Stimulated activated CD8-positive, alpha-beta memory T cell treated with anti-CD3 and anti-CD28 coated beads, Interleukin-4, amount 100 ng/mL, for 1 hour (primary cell): Measurements from ENCODE around the gene ISG15.
"Not testable (repeated sequence)": the region's sequence is repeated elsewhere in the genome, so short reads cannot be mapped to it uniquely, and the experiment has no call there.

ENCODE experiments used
- DNase-seq, 2 donors: peaks; one replicate each; pipeline ENCODE4 v3.0.0-alpha.2; 2020; ENCODE audit warnings: low read depth in 2 of 2, low spot score in 1 of 2

Gene ISG15

GRCh38 chr1:994546-994945 lies 18.8 kb upstream of the ISG15 start:
- not testable (repeated sequence) for DNase-seq

DNA sequence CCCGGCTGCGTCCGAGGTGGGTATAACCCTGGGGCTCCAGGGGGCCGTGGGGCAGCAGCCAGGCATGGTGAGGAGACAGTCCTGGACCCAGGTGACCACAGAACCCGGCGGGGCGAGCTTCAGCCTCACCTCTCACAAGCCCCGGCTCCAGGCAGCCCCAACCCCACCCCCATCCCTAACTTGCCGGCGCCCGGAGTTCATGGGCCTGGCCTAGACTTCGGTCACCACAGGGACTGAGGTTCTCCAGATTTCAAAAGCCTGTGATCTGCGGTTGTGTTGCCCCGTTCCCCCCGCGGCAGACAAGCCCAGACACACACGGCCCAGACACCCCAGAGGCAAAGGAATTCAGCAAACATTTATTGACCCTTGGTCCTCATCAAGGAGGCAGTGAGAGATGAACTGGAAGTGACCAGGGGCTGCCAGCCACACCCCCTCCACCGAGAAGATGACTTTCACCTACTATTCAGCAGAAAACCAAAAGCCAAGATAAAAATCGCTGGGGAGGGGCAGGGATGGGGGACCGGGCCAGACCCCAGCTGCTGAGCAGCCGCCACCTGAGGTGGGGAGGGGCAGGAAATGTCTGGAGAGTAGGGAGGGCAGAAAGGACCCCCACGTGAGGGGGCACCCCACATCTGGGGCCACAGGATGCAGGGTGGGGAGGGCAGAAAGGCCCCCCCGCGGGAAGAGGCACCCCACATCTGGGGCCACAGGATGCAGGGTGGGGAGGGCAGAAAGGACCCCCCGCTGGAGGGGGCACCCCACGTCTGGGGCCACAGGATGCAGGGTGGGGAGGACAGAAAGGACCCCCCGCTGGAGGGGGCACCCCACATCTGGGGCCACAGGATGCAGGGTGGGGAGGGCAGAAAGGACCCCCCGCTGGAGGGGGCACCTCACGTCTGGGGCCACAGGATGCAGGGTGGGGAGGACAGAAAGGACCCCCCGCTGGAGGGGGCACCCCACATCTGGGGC lies 17.3 kb upstream of the ISG15 start:
- DNase-seq = no peak

GRCh38 chr1:996851-997712 lies 16.2 kb upstream of the ISG15 start:
- DNase-seq = no peak

GRCh38 chr1:997713-997992 lies 15.6 kb upstream of the ISG15 start:
- DNase-seq = no peak

- DNase-seq = no peak
These were observed 15.1 kb upstream of the ISG15 start for GRCh38 chr1:997993-998744.

DNA sequence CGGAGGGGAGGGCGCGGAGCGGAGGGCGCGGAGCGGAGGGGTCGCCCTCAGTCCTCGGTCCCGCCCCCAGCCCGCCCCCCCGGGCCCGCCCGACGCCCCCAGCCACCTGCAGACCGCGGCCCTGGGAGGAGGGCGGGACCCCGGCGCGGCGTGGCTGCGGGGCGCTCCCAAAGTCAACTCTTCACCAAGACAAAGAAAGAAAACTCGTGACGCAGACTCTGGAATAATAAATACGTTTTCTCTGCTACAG lies 14.6 kb upstream of the ISG15 start:
- DNase-seq = no peak

DNA sequence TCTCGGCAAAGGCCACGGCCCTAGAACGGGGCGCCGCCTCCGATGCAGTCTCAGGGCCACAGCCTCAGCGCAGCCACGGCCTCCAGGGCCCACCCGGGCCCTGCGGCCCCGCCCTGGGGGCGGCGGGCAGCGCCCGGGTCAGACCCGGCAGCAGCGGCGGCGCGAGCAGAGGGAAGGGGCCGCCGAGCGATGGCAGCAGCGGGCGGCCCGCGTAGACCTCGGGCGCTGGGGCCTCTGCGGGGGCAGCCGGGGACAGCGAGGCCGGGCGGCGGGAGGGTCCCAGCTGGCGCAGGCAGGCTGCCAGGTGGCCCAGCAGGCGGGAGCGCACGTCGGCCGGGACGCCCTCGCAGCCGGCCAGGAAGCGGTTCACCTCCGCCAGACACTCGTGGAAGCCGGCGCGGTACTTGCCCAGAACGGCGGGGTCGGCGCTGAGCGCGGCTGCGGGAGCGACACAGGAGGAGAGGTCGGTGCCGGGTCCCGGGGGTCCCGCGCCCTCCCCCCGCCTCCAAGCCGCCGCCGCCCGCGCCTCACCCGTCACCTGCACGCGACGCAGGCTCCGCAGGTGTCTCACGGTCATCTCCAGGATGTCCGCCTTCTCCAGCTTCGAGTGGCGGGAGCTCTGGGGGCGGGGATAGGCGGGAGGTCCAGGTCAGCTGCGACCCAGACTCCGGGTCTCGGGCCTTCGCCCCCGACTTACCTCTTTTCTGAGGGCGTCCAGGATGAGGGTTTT lies 14.1 kb upstream of the ISG15 start:
- DNase-seq = no peak

GRCh38 chr1:999725-1000356 lies 13.5 kb upstream of the ISG15 start, which contains the start of gene HES4:
Gene HES4, minus strand, starts transcription at chr1:1000097. Its CDS starts 124 bp downstream, at chr1:999973.
- no peak for DNase-seq

- DNase-seq = peak in 1 of 2 donors; percentile 44
These were observed 12.8 kb upstream of the ISG15 start for GRCh38 chr1:1000357-1001056.

DNA sequence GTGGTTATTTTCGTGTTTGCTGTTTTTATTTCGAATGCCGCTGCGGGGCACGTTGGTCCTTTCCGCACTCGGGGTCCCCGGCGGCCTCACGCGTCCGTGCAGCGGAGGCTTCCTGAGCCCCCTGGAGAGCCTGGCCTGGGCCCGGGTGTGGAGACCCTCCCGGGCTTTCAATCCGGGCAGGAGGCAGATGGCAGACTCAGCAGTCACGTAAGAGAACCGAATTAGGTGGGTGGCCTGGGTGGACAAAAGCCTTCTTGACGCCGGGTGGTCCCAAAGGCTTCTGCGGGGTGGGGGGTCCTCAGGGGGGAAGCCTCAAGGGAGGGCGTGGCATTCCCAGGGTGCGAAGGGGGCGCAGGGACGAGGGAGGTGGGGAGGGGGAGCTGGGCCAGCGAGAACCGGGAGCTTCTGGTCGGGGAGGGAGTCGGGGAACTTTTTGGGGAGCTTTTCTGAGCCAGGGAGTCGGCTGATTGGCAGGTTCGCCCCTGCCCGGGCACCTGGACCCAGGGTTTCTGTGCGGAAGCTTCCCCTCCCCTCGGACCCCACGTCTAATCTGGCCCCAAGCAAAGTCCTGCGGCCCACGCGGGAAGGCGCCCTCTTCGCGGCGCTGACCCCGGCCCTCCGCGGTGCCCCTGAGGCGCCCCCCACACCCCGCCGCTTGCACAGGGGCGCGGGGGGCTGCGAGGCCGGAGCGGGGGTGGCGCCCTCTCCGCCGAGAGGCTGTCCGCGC lies 12.1 kb upstream of the ISG15 start:
- DNase-seq = no peak

GRCh38 chr1:1003618-1004419 lies 9.5 kb upstream of the ISG15 start:
- no peak for DNase-seq

DNA sequence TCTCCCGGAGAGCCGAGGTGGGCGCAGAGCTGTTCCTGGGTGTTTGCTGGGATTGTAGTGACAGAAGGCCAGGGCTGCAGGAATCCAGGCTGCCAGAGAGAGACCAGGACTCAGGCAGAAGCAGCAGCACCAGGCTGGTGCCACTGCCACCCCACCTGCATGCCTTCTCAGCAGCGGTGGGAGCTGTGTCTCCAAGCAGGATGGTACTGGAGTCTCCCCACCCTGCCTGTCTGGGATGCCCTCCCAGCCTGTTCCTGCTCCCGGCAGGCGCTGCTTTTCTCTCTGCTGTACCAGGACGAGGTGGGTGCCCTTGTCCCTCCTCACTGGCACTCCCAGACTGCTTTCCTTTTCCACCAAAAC lies 8.9 kb upstream of the ISG15 start:
- DNase-seq = no peak

GRCh38 chr1:1004780-1005697 lies 8.3 kb upstream of the ISG15 start:
- no peak for DNase-seq

DNA sequence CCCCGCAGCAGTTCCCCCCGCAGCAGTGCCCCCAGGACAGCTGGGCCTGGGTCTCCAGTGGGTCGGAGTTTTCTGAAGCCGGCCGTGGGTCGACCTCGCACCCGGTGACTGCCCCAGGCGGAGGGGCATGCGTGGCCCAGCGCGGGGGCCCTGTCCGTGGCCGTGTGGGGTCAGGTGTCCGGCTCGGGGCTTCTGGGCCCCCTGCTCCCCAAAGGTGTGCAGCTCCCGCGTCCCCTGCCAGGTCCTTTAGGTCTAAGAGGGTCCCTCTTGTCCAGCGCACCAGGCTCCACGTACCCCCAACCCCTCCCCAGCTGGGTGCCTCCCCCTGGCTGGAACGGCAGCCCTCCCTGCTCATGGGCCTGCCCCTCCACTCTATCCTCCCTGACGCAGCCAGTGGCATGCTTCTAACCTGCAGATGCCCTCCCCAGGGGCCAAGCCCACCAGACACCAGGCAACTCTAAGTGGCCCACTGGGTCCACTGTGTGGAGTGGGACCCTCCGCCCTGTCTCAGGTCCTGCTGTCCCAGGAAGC lies 7.5 kb upstream of the ISG15 start:
- no peak for DNase-seq

DNA sequence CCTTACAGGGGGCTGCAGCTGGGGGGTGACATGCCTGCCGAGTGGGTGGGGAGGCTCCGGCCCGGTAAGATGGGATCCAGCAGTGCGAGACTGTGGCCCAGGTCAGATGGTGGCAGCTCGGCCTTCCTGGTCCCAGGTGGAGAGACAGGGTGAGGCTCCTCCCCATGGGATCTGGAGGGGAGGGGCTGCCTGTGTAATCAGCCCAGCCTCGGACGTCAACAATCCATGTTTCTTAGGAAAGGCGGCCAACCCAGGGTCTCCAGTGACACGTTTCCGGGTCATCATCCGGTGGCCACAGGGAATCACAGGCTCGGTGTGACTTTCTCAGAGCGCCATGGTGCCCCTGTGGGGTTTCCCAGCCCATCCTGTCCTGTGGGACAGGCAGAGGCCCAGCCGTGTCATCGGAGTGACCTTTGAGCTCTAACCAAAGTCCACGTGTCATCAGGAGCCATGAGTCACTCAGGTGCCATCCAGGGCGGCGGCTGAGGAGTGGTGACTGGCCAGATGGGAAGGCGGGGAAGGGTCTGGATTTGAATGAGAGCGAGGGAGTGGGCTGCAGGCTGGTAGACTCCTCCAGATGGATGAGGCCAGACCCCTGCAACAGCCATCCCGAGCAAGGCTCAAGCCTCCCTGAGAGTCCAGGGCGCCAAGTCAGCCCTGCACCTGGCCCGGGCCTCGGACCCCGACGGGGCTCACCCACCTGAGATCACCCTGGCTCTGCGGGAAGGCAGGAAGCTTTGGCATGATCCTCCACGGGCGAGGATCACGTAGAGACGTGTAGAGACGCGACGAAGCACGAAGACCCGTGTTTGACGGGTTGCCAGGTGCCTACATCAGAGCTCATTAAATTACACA lies 6.8 kb upstream of the ISG15 start:
- DNase-seq = no peak

- not testable (repeated sequence) for DNase-seq
These were observed 3.2 kb upstream of the ISG15 start for GRCh38 chr1:1010131-1010530.
